Right lobe of liver (tissue), 6 donors: ENCODE results near the gene COL4A1. TPM values are rescaled to one million over a fixed set of nuclear protein-coding genes. Genes with fewer than 3 reads are reported as not detected.

Experiments
- ATAC-seq, 4 donors: fragments of 200-7000 bp; cut with Tn5 transposase; one replicate each; pipeline ENCODE4 v1.9.1; 2020; ENCODE audit warnings: mild to moderate bottlenecking in 4 of 4, moderate library complexity in 4 of 4
- DNase-seq, 3 donors: peaks; one replicate each; pipeline ENCODE4 v3.0.0-alpha.2; 2020
- H3K27ac ChIP-seq, 3 donors: fragments of 200-600 bp; one replicate each; pipeline ENCODE4 v1.8.0; 2022
- H3K27me3 ChIP-seq, 2 donors: fragments of 200-600 bp; one replicate each; pipeline ENCODE4 v1.8.0; 2022
- H3K36me3 ChIP-seq, 4 donors: fragments of 200-600 bp; sonication (generic) in 1 of 4; one replicate each; pipeline versions ENCODE4 v1.5.1 to v1.8.0; 2017 to 2022; ENCODE audit warnings: control low read depth in 1 of 4
- H3K4me1 ChIP-seq, 4 donors: fragments of 200-600 bp; sonication (generic) in 1 of 4; one replicate each; pipeline versions ENCODE4 v1.5.1 to v1.8.0; 2017 to 2022; ENCODE audit warnings: control low read depth in 1 of 4
- H3K4me3 ChIP-seq, 3 donors: fragments of 200-600 bp; one replicate each; pipeline ENCODE4 v1.8.0; 2022
- H3K9me3 ChIP-seq, 4 donors: fragments of 200-600 bp; sonication (generic) in 1 of 4; one replicate each; pipeline versions ENCODE4 v1.5.1 to v1.8.0; 2017 to 2022; ENCODE audit warnings: control low read depth in 1 of 4
- POLR2A ChIP-seq: fragments of 450-650 bp; IDR thresholded peaks from one replicate; pipeline ENCODE4 v1.6.1; 2017; ENCODE audit warnings: antibody characterized with exemption, mild to moderate bottlenecking
- WGBS: methylation state at CpG from one replicate; pipeline ENCODE4 v1.1.6; 2018; ENCODE audit warnings: low coverage, low lambda C conversion rate; ENCODE audit not compliant: insufficient coverage; ENCODE audit errors: missing lambda C conversion rate; 5-methylcytosine and 5-hydroxymethylcytosine counted together
- intact Hi-C, 2 donors: fragments of 100-400 bp; cut with DNase I; formaldehyde crosslinking; loops; one replicate each; pipeline versions ENCODE4 v1.11.2 to v1.14.1; 2022
- total RNA-seq, 6 experiments: library from RNA; depleted of rRNA in 2 of 6; stranded (reverse); fragments of >200 nt in 2 of 6; fragmentation: NEBNext Ultra II Directional in 3 of 6; extraction: Animal tissue kit (Norgen Biotek cat#: 25700) in 3 of 6; gene quantifications; one replicate each; pipeline versions ENCODE4 v1.1.0 to v1.2.4, GENCODE V29; 2016 to 2023
- TF ChIP-seq, protein P1 (sequence below), 4 donors: fragments of 200-600 bp in 3 of 4; fragments of 450-650 bp in 1 of 4; IDR thresholded peaks; one replicate each; pipeline versions ENCODE4 v1.5.1 to v1.8.0; 2016 to 2022; ENCODE audit warnings: antibody characterized with exemption in 4 of 4, mild to moderate bottlenecking in 2 of 4
- donor health status: DM: no; HTN: yes; CAD: no.
- donor health status: DM: no; HTN: no; CAD: no.
- donor health status: DM: no; HTN: no; CAD: no.
- donor health status: DM: no; HTN: yes; CAD: no.
- donor health status: DM: no; HTN: yes; CAD: no.

COL4A1 gene
- total RNA-seq, 6 experiments from 2014 or later = 8.0 to 89.8 (median 41.1) TPM

GRCh38 chr13:110257408-110257807 is 49.5 kb downstream of the COL4A1 start:
- Histone ChIP-seq H3K27ac (no peak overlapping the region), H3K27me3 (no peaks in the 10 kb centered on the region), H3K4me1 (no peaks in the 10 kb centered on the region), H3K9me3 (no peaks in the 10 kb centered on the region), H3K36me3 (no peaks in the 10 kb centered on the region), H3K4me3 (no peak overlapping the region)
- no peak for DNase-seq
- no peak for ATAC-seq
- intact Hi-C loops = no loop called here
- TF ChIP-seq, protein P1, sequence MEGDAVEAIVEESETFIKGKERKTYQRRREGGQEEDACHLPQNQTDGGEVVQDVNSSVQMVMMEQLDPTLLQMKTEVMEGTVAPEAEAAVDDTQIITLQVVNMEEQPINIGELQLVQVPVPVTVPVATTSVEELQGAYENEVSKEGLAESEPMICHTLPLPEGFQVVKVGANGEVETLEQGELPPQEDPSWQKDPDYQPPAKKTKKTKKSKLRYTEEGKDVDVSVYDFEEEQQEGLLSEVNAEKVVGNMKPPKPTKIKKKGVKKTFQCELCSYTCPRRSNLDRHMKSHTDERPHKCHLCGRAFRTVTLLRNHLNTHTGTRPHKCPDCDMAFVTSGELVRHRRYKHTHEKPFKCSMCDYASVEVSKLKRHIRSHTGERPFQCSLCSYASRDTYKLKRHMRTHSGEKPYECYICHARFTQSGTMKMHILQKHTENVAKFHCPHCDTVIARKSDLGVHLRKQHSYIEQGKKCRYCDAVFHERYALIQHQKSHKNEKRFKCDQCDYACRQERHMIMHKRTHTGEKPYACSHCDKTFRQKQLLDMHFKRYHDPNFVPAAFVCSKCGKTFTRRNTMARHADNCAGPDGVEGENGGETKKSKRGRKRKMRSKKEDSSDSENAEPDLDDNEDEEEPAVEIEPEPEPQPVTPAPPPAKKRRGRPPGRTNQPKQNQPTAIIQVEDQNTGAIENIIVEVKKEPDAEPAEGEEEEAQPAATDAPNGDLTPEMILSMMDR (IDR thresholded peaks at IDR 0.05) = no peak
- no peak for TF ChIP-seq POLR2A
- 77% methylated on average over 3 of the region's 3 CpGs for WGBS

GRCh38 chr13:110256126-110256905 is 50.6 kb downstream of the COL4A1 start:
- ATAC-seq (no peak), DNase-seq (no peak)
- TF ChIP-seq POLR2A = no peak
- TF ChIP-seq, protein P1 (IDR thresholded peaks at IDR 0.05) = no peak
- no peaks in the 10 kb centered on the region for H3K4me1 ChIP-seq
- 57% methylated on average over 15 of the region's 18 CpGs for WGBS
- no peaks in the 10 kb centered on the region for H3K36me3 ChIP-seq
- intact Hi-C loops = no loop called here
- H3K9me3 ChIP-seq = no peaks in the 10 kb centered on the region
- H3K4me3 ChIP-seq = no peak overlapping the region
- H3K27ac ChIP-seq = no peak overlapping the region
- no peaks in the 10 kb centered on the region for H3K27me3 ChIP-seq

DNA sequence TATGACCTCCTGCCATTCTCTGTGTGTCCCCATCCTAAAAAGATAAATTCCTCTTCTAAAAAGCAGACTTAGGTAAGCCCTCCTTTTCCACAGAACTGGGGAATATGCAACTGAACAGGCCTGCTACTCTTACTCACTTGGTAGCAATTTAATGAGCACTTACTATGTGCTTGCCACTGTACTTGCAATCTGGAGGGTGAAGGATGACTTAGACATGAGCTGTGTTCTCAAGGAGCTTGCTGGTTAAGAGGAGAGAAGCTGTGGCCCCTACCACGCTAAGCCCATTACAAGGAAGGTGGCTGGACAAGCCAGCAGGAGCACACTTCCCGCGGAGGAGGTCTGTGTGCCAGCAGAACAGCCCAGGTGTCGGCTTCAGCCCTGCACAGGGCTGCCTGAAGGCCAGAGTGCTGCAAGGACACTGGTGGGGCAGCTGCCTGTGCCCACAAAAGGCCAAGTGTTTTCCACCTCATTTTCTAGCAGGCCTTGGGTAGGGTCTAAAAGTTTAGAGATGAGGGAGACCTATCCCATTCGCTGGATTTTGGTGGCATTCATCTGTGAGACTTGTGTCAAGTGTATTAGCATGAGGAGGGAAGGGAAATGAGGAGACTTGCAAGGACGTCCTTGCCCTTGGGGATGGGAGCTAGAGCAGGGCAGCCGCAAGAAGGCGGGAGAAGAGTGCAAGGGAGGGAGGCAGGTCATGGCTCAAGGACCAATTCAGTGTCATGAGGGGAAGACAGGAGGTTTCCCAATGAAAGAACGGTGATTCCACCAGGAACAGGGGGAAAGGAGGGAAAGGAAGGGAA is 52.0 kb downstream of the COL4A1 start:
- DNase-seq (no peak), ATAC-seq (no peak)
- intact Hi-C loops = no loop called here

GRCh38 chr13:110254151-110254679 is 52.7 kb downstream of the COL4A1 start:
- H3K27ac ChIP-seq = no peak overlapping the region
- intact Hi-C loops = no loop called here
- 61% methylated on average over 6 of the region's 7 CpGs for WGBS
- H3K4me3 ChIP-seq = no peak overlapping the region
- TF ChIP-seq, protein P1 (IDR thresholded peaks at IDR 0.05) = no peak
- no peaks in the 10 kb centered on the region for H3K36me3 ChIP-seq
- no peaks in the 10 kb centered on the region for H3K27me3 ChIP-seq
- no peaks in the 10 kb centered on the region for H3K4me1 ChIP-seq
- H3K9me3 ChIP-seq = no peaks in the 10 kb centered on the region
- no peak for DNase-seq
- ATAC-seq = peak in 1 of 4 donors; percentile 15

More for the DNA sequence above, 52.0 kb downstream of the COL4A1 start:
- no peaks in the 10 kb centered on the region for H3K36me3 ChIP-seq
- no peaks in the 10 kb centered on the region for H3K9me3 ChIP-seq
- 31% methylated on average over 4 of the region's 9 CpGs for WGBS
- H3K27ac ChIP-seq = peak overlapping the region in 1 of 3 donors; percentile 43
- TF ChIP-seq, protein P1 (IDR thresholded peaks at IDR 0.05) = no peak
- no peak for TF ChIP-seq POLR2A
- no peaks in the 10 kb centered on the region for H3K27me3 ChIP-seq
- H3K4me3 ChIP-seq = no peak overlapping the region
- H3K4me1 ChIP-seq = no peaks in the 10 kb centered on the region
